ENCODE results near the gene DDX39A.

The DDX39A gene

GRCh38 chr19:14434543-14435319, 15.6 kb upstream of the DDX39A start:
- peak; percentile 36 for DNase-seq (ENCODE audit: low read depth)

- no peak for DNase-seq (ENCODE audit: low read depth)
Observed at GRCh38 chr19:14433554-14434501, 14.7 kb upstream of the DDX39A start.

- DNase-seq (ENCODE audit: low read depth) = no peak
Observed at GRCh38 chr19:14432791-14433553, 13.8 kb upstream of the DDX39A start, which contains the start of gene PKN1. Gene PKN1, plus strand, starts transcription at chr19:14433306. Its CDS starts 216 bp downstream, at chr19:14433522.

- no peak for DNase-seq (ENCODE audit: low read depth)
Observed at GRCh38 chr19:14430712-14431111, 11.6 kb upstream of the DDX39A start.

GRCh38 chr19:14428882-14429416, 9.8 kb upstream of the DDX39A start:
- no peak for DNase-seq (ENCODE audit: low read depth)

GRCh38 chr19:14427461-14427860, 8.3 kb upstream of the DDX39A start:
- no peak for DNase-seq (ENCODE audit: low read depth)

- DNase-seq (ENCODE audit: low read depth) = no peak
Observed at GRCh38 chr19:14425696-14426138, 6.6 kb upstream of the DDX39A start.

GRCh38 chr19:14418856-14419105, 360 bp downstream of the DDX39A start:
- no peak for DNase-seq (ENCODE audit: low read depth)

- DNase-seq (ENCODE audit: low read depth) = no peak
Observed at GRCh38 chr19:14416817-14417231, 2.3 kb downstream of the DDX39A start.

- DNase-seq (ENCODE audit: low read depth) = no peak
Observed at GRCh38 chr19:14414926-14415690, 4.0 kb downstream of the DDX39A start.

- no peak for DNase-seq (ENCODE audit: low read depth)
Observed at GRCh38 chr19:14413693-14414181, 5.4 kb downstream of the DDX39A start.

- no peak for DNase-seq (ENCODE audit: low read depth)
Observed at GRCh38 chr19:14412996-14413692, 6.0 kb downstream of the DDX39A start.

GRCh38 chr19:14412324-14412995, 6.7 kb downstream of the DDX39A start:
- DNase-seq (ENCODE audit: low read depth) = no peak

- DNase-seq (ENCODE audit: low read depth) = no peak
Observed at GRCh38 chr19:14411938-14412245, 7.2 kb downstream of the DDX39A start.

GRCh38 chr19:14411161-14411937, 7.8 kb downstream of the DDX39A start:
- DNase-seq (ENCODE audit: low read depth) = no peak

- no peak for DNase-seq (ENCODE audit: low read depth)
Observed at GRCh38 chr19:14410091-14411051, 8.8 kb downstream of the DDX39A start.

- DNase-seq (ENCODE audit: low read depth) = no peak
Observed at GRCh38 chr19:14409146-14410023, 9.8 kb downstream of the DDX39A start.

All from HS-5 (cell line).